Cardiac fibroblast (primary cell): ENCODE results near the gene TEX2.

ENCODE experiments used
- DNase-seq, 2 donors: peaks; one replicate each; pipeline versions ENCODE4 v3.0.0 to v3.0.0-alpha.2; 2010; ENCODE audit warnings: low read depth in 2 of 2
- H3K4me3 ChIP-seq, 2 donors: replicated peaks in 1 of 2; 1 replicate in 1 of 2; 2 replicates in 1 of 2; pipeline ENCODE4 v1.5.1; 2011; ENCODE audit warnings: low read depth in 2 of 2, low read length in 2 of 2, mild to moderate bottlenecking in 2 of 2, moderate library complexity in 1 of 2
- TF ChIP-seq, protein P1 (sequence below): IDR thresholded peaks from one replicate; pipeline ENCODE4 v1.5.1; 2011; ENCODE audit warnings: low read depth, mild to moderate bottlenecking, low read length, inconsistent platforms

TEX2 gene

DNA sequence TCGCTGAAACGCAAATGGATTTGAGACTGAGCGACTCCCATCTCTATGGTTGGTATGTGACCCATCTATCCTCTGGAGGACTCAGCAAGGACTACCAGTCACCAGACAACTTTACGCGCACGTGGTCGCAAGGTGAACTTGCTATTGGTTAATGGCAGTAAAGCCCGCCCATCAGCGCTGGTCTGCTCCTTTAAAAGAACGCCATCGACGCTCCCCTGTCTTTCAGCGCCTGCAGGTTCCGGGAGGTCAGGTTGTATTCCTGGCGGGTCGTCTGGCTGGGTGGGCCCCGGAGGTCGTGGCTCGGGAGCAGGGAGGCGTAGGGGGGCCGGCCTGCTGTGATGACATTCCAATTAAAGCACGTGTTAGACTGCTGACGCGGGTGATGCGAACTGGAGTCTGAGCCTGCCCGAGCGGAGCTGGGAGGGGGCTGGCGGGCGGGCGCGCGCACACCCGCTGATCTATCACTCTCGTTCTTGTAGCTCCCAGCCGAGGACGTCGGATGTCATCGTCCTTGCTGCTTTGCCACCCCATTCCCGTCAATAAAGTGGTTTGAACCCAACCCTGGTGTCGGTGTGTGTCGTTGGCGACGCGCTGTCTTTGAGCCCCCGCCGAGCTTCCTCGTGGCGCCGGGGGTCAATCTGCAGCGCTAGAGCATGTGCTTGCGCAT is 117.2 kb downstream of the TEX2 start:
- peak overlapping the region; percentile 84 to 89 for H3K4me3 ChIP-seq
- DNase-seq, result peak; percentile 100
- TF ChIP-seq, protein P1, sequence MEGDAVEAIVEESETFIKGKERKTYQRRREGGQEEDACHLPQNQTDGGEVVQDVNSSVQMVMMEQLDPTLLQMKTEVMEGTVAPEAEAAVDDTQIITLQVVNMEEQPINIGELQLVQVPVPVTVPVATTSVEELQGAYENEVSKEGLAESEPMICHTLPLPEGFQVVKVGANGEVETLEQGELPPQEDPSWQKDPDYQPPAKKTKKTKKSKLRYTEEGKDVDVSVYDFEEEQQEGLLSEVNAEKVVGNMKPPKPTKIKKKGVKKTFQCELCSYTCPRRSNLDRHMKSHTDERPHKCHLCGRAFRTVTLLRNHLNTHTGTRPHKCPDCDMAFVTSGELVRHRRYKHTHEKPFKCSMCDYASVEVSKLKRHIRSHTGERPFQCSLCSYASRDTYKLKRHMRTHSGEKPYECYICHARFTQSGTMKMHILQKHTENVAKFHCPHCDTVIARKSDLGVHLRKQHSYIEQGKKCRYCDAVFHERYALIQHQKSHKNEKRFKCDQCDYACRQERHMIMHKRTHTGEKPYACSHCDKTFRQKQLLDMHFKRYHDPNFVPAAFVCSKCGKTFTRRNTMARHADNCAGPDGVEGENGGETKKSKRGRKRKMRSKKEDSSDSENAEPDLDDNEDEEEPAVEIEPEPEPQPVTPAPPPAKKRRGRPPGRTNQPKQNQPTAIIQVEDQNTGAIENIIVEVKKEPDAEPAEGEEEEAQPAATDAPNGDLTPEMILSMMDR, result no peak

DNA sequence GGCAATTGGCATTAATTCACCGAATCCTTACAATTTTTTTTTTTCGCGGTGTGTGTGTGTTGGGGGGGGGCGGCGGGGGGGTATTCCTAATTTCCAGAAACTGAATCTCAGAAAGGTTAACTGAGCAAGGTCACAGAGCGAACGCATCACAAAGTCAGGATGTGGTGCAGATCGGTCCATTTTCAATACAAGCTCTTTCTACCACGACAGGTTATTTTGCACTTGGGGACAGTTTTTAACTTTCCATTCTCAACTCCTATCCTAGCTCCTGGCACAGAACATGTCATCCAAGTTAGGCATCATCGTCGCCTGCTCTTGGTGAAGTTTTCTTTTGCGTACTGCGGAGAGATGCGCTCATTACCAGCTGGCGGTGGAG is 117.7 kb downstream of the TEX2 start:
- TF ChIP-seq, protein P1, result no peak
- peak overlapping the region; percentile 84 to 89 for H3K4me3 ChIP-seq
- DNase-seq, result no peak

DNA sequence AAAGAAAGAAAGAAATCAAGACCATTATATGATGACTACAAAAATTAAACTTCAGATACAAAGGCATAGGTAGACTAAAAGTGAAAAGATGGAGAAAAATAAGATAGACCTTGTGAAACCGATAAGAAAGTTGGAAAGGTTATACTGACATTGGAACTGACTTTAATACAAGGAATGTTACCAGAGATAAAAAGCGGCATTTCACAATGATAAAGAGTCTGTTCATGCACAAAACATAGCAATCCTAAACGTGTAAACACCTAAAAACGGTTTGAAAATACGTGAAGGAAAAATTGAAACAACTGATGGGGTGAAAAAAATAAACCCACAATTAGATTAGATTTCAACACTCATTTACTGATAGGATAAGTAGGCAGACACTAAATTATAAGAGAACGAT is 123.5 kb downstream of the TEX2 start:
- TF ChIP-seq, protein P1, result no peak

DNA sequence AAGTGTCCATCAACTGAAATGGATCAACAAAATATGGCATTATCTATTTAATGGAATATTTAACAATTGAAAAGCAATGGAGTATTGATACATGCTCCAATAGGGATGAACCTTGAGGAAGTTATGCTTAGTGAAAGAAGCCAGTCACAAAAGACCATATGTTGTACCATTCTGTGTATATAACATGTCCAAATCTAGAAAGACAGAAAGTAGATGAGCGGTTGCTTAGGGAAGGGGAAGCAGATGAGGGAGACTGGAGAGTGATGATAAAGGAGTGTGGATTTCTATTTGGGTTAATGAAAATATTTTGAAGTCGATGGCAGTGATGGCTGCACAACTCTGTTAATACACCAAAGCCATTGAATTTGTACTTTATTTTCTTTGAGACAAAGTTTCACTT is 124.6 kb downstream of the TEX2 start:
- no peak for DNase-seq
- TF ChIP-seq, protein P1, result no peak
- no peak overlapping the region for H3K4me3 ChIP-seq

More for the DNA sequence above, 123.5 kb downstream of the TEX2 start:
- DNase-seq, result no peak
- no peak overlapping the region for H3K4me3 ChIP-seq

DNA sequence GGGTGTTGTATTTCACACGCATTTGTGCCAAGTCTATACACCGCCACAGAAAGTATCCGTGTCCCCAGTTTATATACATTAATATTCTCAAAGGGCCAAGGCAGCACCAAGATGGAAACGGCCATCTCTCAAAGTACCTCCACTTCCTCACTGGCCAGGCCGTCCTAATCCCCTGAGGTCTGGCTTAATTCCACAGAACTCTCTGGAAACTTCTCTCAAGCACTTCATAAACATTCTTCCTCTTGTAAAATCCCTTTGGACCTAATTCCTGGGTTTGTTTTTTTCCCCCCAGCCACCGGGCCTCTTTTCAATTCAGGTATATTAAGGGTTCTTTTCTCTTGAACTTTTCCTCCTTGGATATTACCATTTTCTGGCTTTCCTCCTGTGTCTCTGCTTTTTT is 128.1 kb downstream of the TEX2 start:
- TF ChIP-seq, protein P1, result no peak
- no peak overlapping the region for H3K4me3 ChIP-seq
- DNase-seq, result no peak

DNA sequence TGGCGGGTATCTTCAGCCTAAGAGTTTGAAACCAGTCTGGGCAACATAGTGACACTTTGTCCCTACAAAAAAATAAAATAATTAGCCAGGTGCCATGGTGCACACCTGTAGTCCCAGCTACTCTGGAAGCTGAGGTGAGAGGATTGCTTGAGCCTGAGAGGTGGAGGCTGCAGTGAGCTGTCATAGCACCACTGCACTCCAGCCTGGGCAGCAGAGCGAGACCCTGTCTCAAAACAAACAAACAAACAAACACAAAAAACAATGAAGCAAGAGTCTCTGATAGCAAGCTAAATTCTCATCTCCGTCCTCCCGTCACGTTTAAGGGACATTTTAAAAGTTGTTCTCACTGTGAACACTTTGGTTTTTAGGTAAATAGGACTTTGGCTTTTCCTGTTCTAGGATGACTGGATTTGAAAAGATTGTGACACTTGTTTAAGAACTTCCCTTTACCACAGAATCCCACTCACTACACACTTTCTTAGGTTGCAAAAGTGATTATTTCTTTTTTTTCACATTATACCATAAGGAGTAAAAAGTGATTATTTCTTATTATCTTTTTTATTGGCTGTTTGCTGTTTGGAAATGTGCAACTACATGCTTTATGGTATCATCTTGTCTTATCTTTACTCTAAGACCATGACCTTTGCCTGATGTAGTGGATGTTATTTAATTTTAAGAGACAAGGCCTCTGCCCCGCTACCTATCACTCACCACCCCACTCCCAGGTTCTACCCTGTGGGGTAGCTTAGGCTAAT is 128.7 kb downstream of the TEX2 start:
- TF ChIP-seq, protein P1, result no peak
- H3K4me3 ChIP-seq, result no peak overlapping the region
- DNase-seq, result no peak
